Common myeloid progenitor, CD34-positive (primary cell): Measurements from ENCODE around the gene MIA.
A peak's percentile ranks its signal among the peaks of the same experiment; 100 is the strongest.

Experiments used
- CTCF ChIA-PET: fragments of 350-600 bp; sonication (Branson Sonifier 250); formaldehyde crosslinking; loops from one replicate; lab custom pipeline; 2021; ENCODE audit warnings: antibody characterized with exemption; lab: Charles Lee
- POLR2A ChIA-PET: fragments of 350-600 bp; sonication (Branson Sonifier 250); formaldehyde crosslinking; loops from one replicate; lab custom pipeline; 2021; ENCODE audit warnings: antibody characterized with exemption; lab: Charles Lee
- DNase-seq, 3 donors: peaks; one replicate each; pipeline versions ENCODE4 v3.0.0 to v3.0.0-alpha.2; 2013
- H3K27ac ChIP-seq, 2 experiments: 1 replicate in 1 of 2; 2 replicates in 1 of 2; pipeline ENCODE4 v1.7.0; 2013; ENCODE audit warnings: inconsistent platforms in 2 of 2, low read length in 2 of 2, mild to moderate bottlenecking in 2 of 2, low read depth in 1 of 2, moderate library complexity in 1 of 2; ENCODE audit not compliant: severe bottlenecking in 2 of 2, insufficient read depth in 1 of 2, poor library complexity in 1 of 2
- H3K27me3 ChIP-seq, 5 experiments: replicated peaks in 2 of 5; 1 replicate in 3 of 5; 2 replicates in 2 of 5; pipeline versions ENCODE4 v1.6.1 to v1.7.0; 2013; ENCODE audit warnings: low read length in 4 of 5, mild to moderate bottlenecking in 2 of 5, moderate library complexity in 2 of 5, inconsistent platforms in 1 of 5; ENCODE audit not compliant: insufficient read depth in 5 of 5, control insufficient read depth in 4 of 5
- H3K36me3 ChIP-seq, 4 experiments: 1 replicate in 2 of 4; 2 replicates in 2 of 4; pipeline versions ENCODE4 v1.6.1 to v1.7.0; 2013; ENCODE audit warnings: low read length in 3 of 4, control low read depth in 1 of 4, mild to moderate bottlenecking in 1 of 4; ENCODE audit not compliant: control insufficient read depth in 4 of 4, insufficient read depth in 4 of 4
- H3K4me1 ChIP-seq, 4 experiments: 1 replicate in 3 of 4; 2 replicates in 1 of 4; pipeline versions ENCODE4 v1.6.1 to v1.7.1; 2013; ENCODE audit warnings: low read length in 3 of 4, mild to moderate bottlenecking in 3 of 4, control low read depth in 1 of 4, inconsistent platforms in 1 of 4, moderate library complexity in 1 of 4; ENCODE audit not compliant: control insufficient read depth in 4 of 4, insufficient read depth in 4 of 4; ENCODE audit errors: control extremely low read depth in 1 of 4
- H3K4me3 ChIP-seq, 7 experiments: 1 replicate in 4 of 7; 2 replicates in 3 of 7; pipeline versions ENCODE4 v1.5.1 to v1.7.0; 2013; ENCODE audit warnings: mild to moderate bottlenecking in 7 of 7, low read length in 6 of 7, moderate library complexity in 6 of 7, inconsistent platforms in 2 of 7, low read depth in 2 of 7, control low read depth in 1 of 7; ENCODE audit not compliant: insufficient read depth in 4 of 7, control insufficient read depth in 1 of 7; ENCODE audit errors: extremely low read depth in 1 of 7
- H3K9me3 ChIP-seq, 5 experiments: 1 replicate in 4 of 5; 2 replicates in 1 of 5; pipeline versions ENCODE4 v1.6.1 to v1.7.1; 2013; ENCODE audit warnings: low read length in 4 of 5, mild to moderate bottlenecking in 2 of 5, inconsistent platforms in 1 of 5, low read depth in 1 of 5, moderate library complexity in 1 of 5; ENCODE audit not compliant: control insufficient read depth in 4 of 5, insufficient read depth in 2 of 5; ENCODE audit errors: control extremely low read depth in 1 of 5
- WGBS: methylation state at CpG from one replicate; pipeline ENCODE4 v1.1.5; 2013; ENCODE audit not compliant: insufficient coverage; 5-methylcytosine and 5-hydroxymethylcytosine counted together

MIA gene

GRCh38 chr19:40798683-40799557, 23.6 kb downstream of the MIA start, which contains the start of gene EGLN2:
TSS of gene EGLN2 (plus strand) at chr19:40799191. CDS start at chr19:40800573, 1,382 bp downstream.
- H3K36me3 ChIP-seq = peaks cover 0 to 32% (median 20%) of the 10 kb centered on the region in 4 experiments
- CTCF ChIA-PET = interaction anchor here (1.0 to 3.5 kb wide), 5 partner anchors 8 to 135 kb away, joined by 3 to 25 read pairs (median 5); partner anchors contain the start of gene RAB4B
- H3K27ac ChIP-seq = peak within 1 kb of the TSS; percentile 61 to 90
- peak; percentile 100 for DNase-seq
- no peaks in the 10 kb centered on the region for H3K9me3 ChIP-seq
- H3K27me3 ChIP-seq = no peaks in the 10 kb centered on the region
- H3K4me3 ChIP-seq = peak within 1 kb of the TSS; percentile 54 to 95 (median 89)
- H3K4me1 ChIP-seq = peaks cover 8 to 55% (median 52%) of the 10 kb centered on the region in 4 experiments
- 0% methylated on average over 46 of the region's 110 CpGs for WGBS
- POLR2A ChIA-PET = interaction anchor here (0.7 to 3.2 kb wide), 3 partner anchors 9 to 48 kb away, joined by 3 to 28 read pairs (median 6); partner anchors contain the start of genes ACTMAP, RAB4B and SNRPA

DNA sequence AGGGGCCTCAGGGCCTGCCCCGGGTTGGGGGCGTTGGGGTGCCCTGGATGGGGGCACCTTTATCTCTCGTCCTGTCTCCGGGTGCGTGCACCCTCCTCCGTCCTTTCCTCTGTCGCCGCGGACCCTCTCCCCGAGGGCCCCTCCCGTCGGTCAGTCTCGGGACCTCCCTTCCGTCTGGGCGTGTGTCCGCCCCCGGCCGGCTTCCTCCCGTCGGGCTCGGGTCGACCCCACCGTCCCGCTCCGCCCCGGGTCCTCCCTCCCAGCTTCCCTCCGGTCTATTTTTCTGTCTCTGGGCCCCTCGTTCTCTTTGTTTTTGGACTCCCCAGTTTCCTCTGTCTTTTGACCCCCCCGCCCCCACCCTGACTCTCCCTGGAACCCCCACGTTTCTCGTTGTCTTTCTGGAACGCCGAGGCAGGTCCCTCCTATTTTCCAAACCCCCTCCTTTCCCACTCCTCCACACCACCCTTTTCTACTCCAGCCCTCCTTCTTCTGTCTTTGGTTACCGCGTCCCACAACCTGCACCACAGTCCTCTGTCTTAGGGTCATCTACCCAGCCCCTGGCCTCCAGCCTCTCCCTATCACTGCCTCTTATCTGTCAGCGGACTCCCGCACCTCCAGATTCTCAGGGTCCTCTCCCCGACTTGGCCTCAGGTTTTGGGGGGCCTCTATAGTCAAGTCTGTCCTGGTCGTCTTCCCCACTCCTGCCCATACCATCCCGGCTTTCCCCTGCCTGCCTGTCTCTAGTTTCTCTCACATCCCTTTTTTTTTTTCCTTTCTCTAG, 24.4 kb downstream of the MIA start:
- H3K36me3 ChIP-seq = peaks cover 3 to 40% (median 25%) of the 10 kb centered on the region in 4 experiments
- WGBS = 2% methylated on average over 31 of the region's 40 CpGs
- peak overlapping the region; percentile 61 to 89 for H3K27ac ChIP-seq
- peak overlapping the region; percentile 48 to 95 (median 81) for H3K4me3 ChIP-seq
- CTCF ChIA-PET = no interaction called here
- no peaks in the 10 kb centered on the region for H3K27me3 ChIP-seq
- peaks cover 8 to 63% (median 60%) of the 10 kb centered on the region in 4 experiments for H3K4me1 ChIP-seq
- DNase-seq = no peak
- POLR2A ChIA-PET = interaction anchor here (3.2 kb wide), 1 partner anchor 22 kb away, joined by 28 read pairs; the partner anchor contains the start of gene RAB4B
- no peaks in the 10 kb centered on the region for H3K9me3 ChIP-seq

DNA sequence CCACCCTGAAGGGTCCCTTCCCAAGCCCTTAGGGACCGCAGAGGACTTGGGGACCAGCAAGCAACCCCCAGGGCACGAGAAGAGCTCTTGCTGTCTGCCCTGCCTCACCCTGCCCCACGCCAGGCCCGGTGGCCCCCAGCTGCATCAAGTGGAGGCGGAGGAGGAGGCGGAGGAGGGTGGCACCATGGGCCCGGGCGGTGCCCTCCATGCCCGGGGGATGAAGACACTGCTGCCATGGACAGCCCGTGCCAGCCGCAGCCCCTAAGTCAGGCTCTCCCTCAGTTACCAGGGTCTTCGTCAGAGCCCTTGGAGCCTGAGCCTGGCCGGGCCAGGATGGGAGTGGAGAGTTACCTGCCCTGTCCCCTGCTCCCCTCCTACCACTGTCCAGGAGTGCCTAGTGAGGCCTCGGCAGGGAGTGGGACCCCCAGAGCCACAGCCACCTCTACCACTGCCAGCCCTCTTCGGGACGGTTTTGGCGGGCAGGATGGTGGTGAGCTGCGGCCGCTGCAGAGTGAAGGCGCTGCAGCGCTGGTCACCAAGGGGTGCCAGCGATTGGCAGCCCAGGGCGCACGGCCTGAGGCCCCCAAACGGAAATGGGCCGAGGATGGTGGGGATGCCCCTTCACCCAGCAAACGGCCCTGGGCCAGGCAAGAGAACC, 25.1 kb downstream of the MIA start:
- ChIA-PET CTCF (no interaction called here), POLR2A (interaction anchor here (3.2 kb wide), 1 partner anchor 23 kb away, joined by 28 read pairs; the partner anchor contains the start of gene RAB4B)
- H3K36me3 ChIP-seq = peaks cover 3 to 48% (median 29%) of the 10 kb centered on the region in 4 experiments
- H3K27me3 ChIP-seq = no peaks in the 10 kb centered on the region
- 94% methylated on average over 17 of the region's 27 CpGs for WGBS
- peak overlapping the region; percentile 61 to 89 for H3K27ac ChIP-seq
- H3K4me3 ChIP-seq = peak overlapping the region; percentile 48 to 95 (median 81)
- DNase-seq = no peak
- no peaks in the 10 kb centered on the region for H3K9me3 ChIP-seq
- H3K4me1 ChIP-seq = peaks cover 8 to 70% (median 67%) of the 10 kb centered on the region in 4 experiments

GRCh38 chr19:40800997-40801377, 25.7 kb downstream of the MIA start:
- ChIA-PET POLR2A (interaction anchor here (0.6 kb wide), 1 partner anchor 66 kb away, joined by 3 read pairs; no protein-coding TSS in a partner anchor), CTCF (interaction anchor here (0.6 kb wide), 1 partner anchor 17 kb away, joined by 3 read pairs; no protein-coding TSS in a partner anchor)
- Histone ChIP-seq H3K27ac (peak overlapping the region in 1 of 2 experiments; percentile 89), H3K9me3 (no peaks in the 10 kb centered on the region), H3K36me3 (peaks cover 3 to 53% (median 29%) of the 10 kb centered on the region in 4 experiments), H3K4me3 (peak overlapping the region in 3 of 7 experiments; percentile 11 to 93 (median 28)), H3K27me3 (no peaks in the 10 kb centered on the region), H3K4me1 (peaks cover 8 to 75% (median 72%) of the 10 kb centered on the region in 4 experiments)
- 97% methylated on average over 27 of the region's 27 CpGs for WGBS
- DNase-seq = no peak

- Histone ChIP-seq H3K4me1 (peaks cover 8 to 81% (median 78%) of the 10 kb centered on the region in 4 experiments), H3K9me3 (no peaks in the 10 kb centered on the region), H3K4me3 (peak overlapping the region in 4 of 7 experiments; percentile 22 to 57 (median 36)), H3K27ac (peak overlapping the region; percentile 19 to 89), H3K36me3 (peaks cover 3 to 59% (median 29%) of the 10 kb centered on the region in 4 experiments), H3K27me3 (no peaks in the 10 kb centered on the region)
- no peak for DNase-seq
- POLR2A ChIA-PET = interaction anchor here (0.6 kb wide), 1 partner anchor 66 kb away, joined by 3 read pairs; no protein-coding TSS in a partner anchor
- 70% methylated on average over 5 of the region's 13 CpGs for WGBS
- CTCF ChIA-PET = interaction anchor here (0.6 kb wide), 2 partner anchors 18 to 19 kb away, joined by 3 read pairs; no protein-coding TSS in a partner anchor
Measured at GRCh38 chr19:40801426-40802299, 26.3 kb downstream of the MIA start.
